H9 (cell line): ENCODE results near the gene CRYBG2. TPM values are rescaled to one million over a fixed set of nuclear protein-coding genes. Genes with fewer than 3 reads are reported as not detected.

ENCODE experiments used
- DNase-seq: peaks from one replicate; pipeline ENCODE4 v3.0.0-alpha.2; 2017
- H2AFZ ChIP-seq: one replicate; pipeline ENCODE4 v1.6.1; 2013; ENCODE audit warnings: mild to moderate bottlenecking, low read length, control low read depth, moderate library complexity
- H2AK5ac ChIP-seq: 2 replicates; pipeline ENCODE4 v1.6.1; 2013; ENCODE audit warnings: low read length, control low read depth, mixed read lengths; ENCODE audit not compliant: insufficient read length
- H2BK120ac ChIP-seq: one replicate; pipeline ENCODE4 v1.6.1; 2013; ENCODE audit warnings: low read depth, mild to moderate bottlenecking, low read length, control low read depth, inconsistent platforms; ENCODE audit not compliant: poor library complexity, severe bottlenecking
- H2BK12ac ChIP-seq: 2 replicates; pipeline ENCODE4 v1.6.1; 2013; ENCODE audit warnings: low read length, control low read depth, mixed read lengths, low read depth; ENCODE audit not compliant: insufficient read length
- H2BK15ac ChIP-seq: 2 replicates; pipeline ENCODE4 v1.6.1; 2013; ENCODE audit warnings: low read depth, low read length, control low read depth
- H2BK20ac ChIP-seq: one replicate; pipeline ENCODE4 v1.6.1; 2013; ENCODE audit warnings: low read depth, mild to moderate bottlenecking, low read length, control low read depth, inconsistent platforms; ENCODE audit not compliant: poor library complexity, severe bottlenecking
- H2BK5ac ChIP-seq: 2 replicates; pipeline ENCODE4 v1.6.1; 2013; ENCODE audit warnings: low read length, control low read depth, mixed read lengths; ENCODE audit not compliant: insufficient read length
- H3K14ac ChIP-seq: 2 replicates; pipeline ENCODE4 v1.6.1; 2013; ENCODE audit warnings: low read length, control low read depth; ENCODE audit not compliant: insufficient read depth
- H3K18ac ChIP-seq: 2 replicates; pipeline ENCODE4 v1.6.1; 2013; ENCODE audit warnings: low read depth, mild to moderate bottlenecking, mixed read lengths, low read length, control low read depth; ENCODE audit not compliant: insufficient read length
- H3K23ac ChIP-seq: 2 replicates; pipeline ENCODE4 v1.6.1; 2013; ENCODE audit warnings: low read length, control low read depth, mixed read lengths, low read depth; ENCODE audit not compliant: insufficient read length
- H3K23me2 ChIP-seq: 2 replicates; pipeline ENCODE4 v1.6.1; 2013; ENCODE audit warnings: low read depth, mild to moderate bottlenecking, mixed read lengths, low read length, control low read depth; ENCODE audit not compliant: insufficient read length, poor library complexity, severe bottlenecking
- H3K27ac ChIP-seq: 2 replicates; pipeline ENCODE4 v1.5.1; 2013; ENCODE audit warnings: low read length, control low read depth, mixed read lengths, low read depth; ENCODE audit not compliant: insufficient read length
- H3K27me3 ChIP-seq: 2 replicates; pipeline ENCODE4 v1.6.1; 2013; ENCODE audit warnings: low read length, control low read depth, inconsistent platforms; ENCODE audit not compliant: insufficient read depth
- H3K4ac ChIP-seq: 2 replicates; pipeline ENCODE4 v1.6.1; 2013; ENCODE audit warnings: low read depth, mild to moderate bottlenecking, control low read depth, inconsistent platforms, low read length, moderate library complexity
- H3K4me1 ChIP-seq: 2 replicates; pipeline ENCODE4 v1.6.1; 2013; ENCODE audit warnings: low read length, control low read depth, inconsistent platforms; ENCODE audit not compliant: insufficient read depth
- H3K4me2 ChIP-seq: 2 replicates; pipeline ENCODE4 v1.6.1; 2013; ENCODE audit warnings: low read length, control low read depth, mixed read lengths; ENCODE audit not compliant: insufficient read length, insufficient read depth
- H3K56ac ChIP-seq: 2 replicates; pipeline ENCODE4 v1.6.1; 2013; ENCODE audit warnings: low read depth, mild to moderate bottlenecking, mixed read lengths, low read length, control low read depth; ENCODE audit not compliant: insufficient read length
- H3K79me1 ChIP-seq: 2 replicates; pipeline ENCODE4 v1.6.1; 2013; ENCODE audit warnings: low read depth, mild to moderate bottlenecking, moderate library complexity, low read length, control low read depth, inconsistent platforms; ENCODE audit not compliant: insufficient read depth, poor library complexity, severe bottlenecking
- H3K79me2 ChIP-seq: 2 replicates; pipeline ENCODE4 v1.6.1; 2013; ENCODE audit warnings: low read length, control low read depth, inconsistent platforms; ENCODE audit not compliant: insufficient read depth
- H3K9ac ChIP-seq: 2 replicates; pipeline ENCODE4 v1.6.1; 2013; ENCODE audit warnings: low read length, control low read depth, mixed read lengths; ENCODE audit not compliant: insufficient read length; ENCODE audit errors: extremely low read depth
- H3K9me3 ChIP-seq: one replicate; pipeline ENCODE4 v1.6.1; 2013; ENCODE audit warnings: low read depth, low read length, inconsistent platforms; ENCODE audit not compliant: control insufficient read depth
- H3T11ph ChIP-seq: one replicate; pipeline ENCODE4 v1.6.1; 2013; ENCODE audit warnings: mild to moderate bottlenecking, low read length, control low read depth, inconsistent platforms
- H4K20me1 ChIP-seq: one replicate; pipeline ENCODE4 v1.6.1; 2013; ENCODE audit not compliant: control insufficient read depth, insufficient read length, insufficient read depth
- H4K5ac ChIP-seq: 2 replicates; pipeline ENCODE4 v1.6.1; 2013; ENCODE audit warnings: low read depth, mild to moderate bottlenecking, mixed read lengths, low read length, control low read depth; ENCODE audit not compliant: insufficient read length
- H4K8ac ChIP-seq: replicated peaks from 2 replicates; pipeline ENCODE4 v1.6.1; 2013; ENCODE audit warnings: low read length, control low read depth, mixed read lengths, low read depth; ENCODE audit not compliant: insufficient read length
- H4K91ac ChIP-seq: 2 replicates; pipeline ENCODE4 v1.6.1; 2013; ENCODE audit warnings: low read depth, mild to moderate bottlenecking, moderate library complexity, mixed read lengths, low read length, control low read depth; ENCODE audit not compliant: insufficient read length
- H3K27ac Mint-ChIP-seq, 3 experiments: 2 replicates in 2 of 3; 3 replicates in 1 of 3; pipeline ENCODE4 v1.8.0; 2020 to 2021; ENCODE audit warnings: mixed read lengths in 3 of 3, mild to moderate bottlenecking in 1 of 3, moderate library complexity in 1 of 3
- H3K27me3 Mint-ChIP-seq: 2 replicates; pipeline ENCODE4 v1.8.0; 2021; ENCODE audit warnings: low read depth, mild to moderate bottlenecking, moderate library complexity, mixed read lengths
- H3K36me3 Mint-ChIP-seq, 3 experiments: 2 replicates in 2 of 3; 3 replicates in 1 of 3; pipeline ENCODE4 v1.8.0; 2020 to 2021; ENCODE audit warnings: low read depth in 3 of 3, mixed read lengths in 3 of 3; ENCODE audit not compliant: insufficient read depth in 1 of 3
- H3K4me1 Mint-ChIP-seq, 2 experiments: 2 replicates each; pipeline ENCODE4 v1.8.0; 2020; ENCODE audit warnings: mixed read lengths in 2 of 2
- H3K4me3 Mint-ChIP-seq, 2 experiments: 2 replicates in 1 of 2; 3 replicates in 1 of 2; pipeline ENCODE4 v1.8.0; 2020 to 2021; ENCODE audit warnings: mild to moderate bottlenecking in 2 of 2, mixed read lengths in 2 of 2, moderate library complexity in 1 of 2
- H3K9me3 Mint-ChIP-seq, 2 experiments: 2 replicates in 1 of 2; 3 replicates in 1 of 2; pipeline ENCODE4 v1.8.0; 2020; ENCODE audit warnings: mild to moderate bottlenecking in 2 of 2, mixed read lengths in 2 of 2, moderate library complexity in 1 of 2
- WGBS: extraction: QIAGEN DNeasy Blood & Tissue Kit; methylation state at CpG from one replicate; pipeline ENCODE4 v1.1.7; 2013; ENCODE audit warnings: missing lambda C conversion rate, low lambda C conversion rate, mixed read lengths; ENCODE audit not compliant: insufficient read length; ENCODE audit errors: extremely low coverage; 5-methylcytosine and 5-hydroxymethylcytosine counted together
- total RNA-seq: library from RNA; stranded (reverse); gene quantifications from 2 replicates; pipeline ENCODE4 v1.2.1, GENCODE V29; 2021
- TF ChIP-seq, protein P1 (sequence below): fragments of 200-600 bp; sonication (generic); conservative IDR thresholded peaks from 3 replicates; pipeline ENCODE4 v1.8.0; 2021; ENCODE audit warnings: antibody characterized with exemption, mild to moderate bottlenecking

CRYBG2 gene
- total RNA-seq, 1 experiment from 2014 or later = 12.8 TPM

DNA sequence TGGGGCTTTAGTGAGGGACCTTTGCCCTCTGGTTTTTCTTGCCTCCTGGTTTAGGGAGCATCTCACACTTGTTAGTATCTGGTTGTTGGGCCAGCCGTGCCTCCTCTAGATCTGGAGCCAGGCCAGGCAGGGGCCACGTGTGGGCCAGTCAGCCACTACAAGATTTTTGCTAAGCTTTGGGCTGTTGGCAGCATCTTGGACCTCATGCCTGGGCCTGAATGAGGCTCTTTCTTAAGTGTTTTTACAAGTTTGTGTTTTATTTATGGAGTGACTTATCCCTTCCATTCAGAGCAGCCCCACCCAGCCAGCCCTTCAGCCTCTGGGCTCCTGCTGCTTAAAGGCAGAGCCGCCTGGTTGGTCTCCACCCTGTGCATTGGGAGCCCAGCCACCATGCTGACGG, 75.6 kb downstream of the CRYBG2 start:
- H3K36me3 Mint-ChIP-seq = peaks cover 46 to 61% (median 55%) of the 10 kb centered on the region in 3 experiments
- no peaks in the 10 kb centered on the region for H3K9me3 ChIP-seq
- H3K4me1 ChIP-seq = peaks cover 11% of the 10 kb centered on the region; the same call in 1 of the 2 replicates
- H3K23me2 ChIP-seq = peaks cover 13% of the 10 kb centered on the region
- H3K27ac Mint-ChIP-seq = peak overlapping the region in 1 of 3 experiments; percentile 69; a peak in 1 of 7 replicates
- H3K27ac ChIP-seq = no peak overlapping the region
- H4K20me1 ChIP-seq = peaks cover 2% of the 10 kb centered on the region
- no peak overlapping the region for H3K14ac ChIP-seq
- no peak overlapping the region for H2BK120ac ChIP-seq
- H2AK5ac ChIP-seq = no peak overlapping the region
- TF ChIP-seq, protein P1, sequence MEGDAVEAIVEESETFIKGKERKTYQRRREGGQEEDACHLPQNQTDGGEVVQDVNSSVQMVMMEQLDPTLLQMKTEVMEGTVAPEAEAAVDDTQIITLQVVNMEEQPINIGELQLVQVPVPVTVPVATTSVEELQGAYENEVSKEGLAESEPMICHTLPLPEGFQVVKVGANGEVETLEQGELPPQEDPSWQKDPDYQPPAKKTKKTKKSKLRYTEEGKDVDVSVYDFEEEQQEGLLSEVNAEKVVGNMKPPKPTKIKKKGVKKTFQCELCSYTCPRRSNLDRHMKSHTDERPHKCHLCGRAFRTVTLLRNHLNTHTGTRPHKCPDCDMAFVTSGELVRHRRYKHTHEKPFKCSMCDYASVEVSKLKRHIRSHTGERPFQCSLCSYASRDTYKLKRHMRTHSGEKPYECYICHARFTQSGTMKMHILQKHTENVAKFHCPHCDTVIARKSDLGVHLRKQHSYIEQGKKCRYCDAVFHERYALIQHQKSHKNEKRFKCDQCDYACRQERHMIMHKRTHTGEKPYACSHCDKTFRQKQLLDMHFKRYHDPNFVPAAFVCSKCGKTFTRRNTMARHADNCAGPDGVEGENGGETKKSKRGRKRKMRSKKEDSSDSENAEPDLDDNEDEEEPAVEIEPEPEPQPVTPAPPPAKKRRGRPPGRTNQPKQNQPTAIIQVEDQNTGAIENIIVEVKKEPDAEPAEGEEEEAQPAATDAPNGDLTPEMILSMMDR = no peak
- H3K79me2 ChIP-seq = no peaks in the 10 kb centered on the region
- no peak overlapping the region for H3K23ac ChIP-seq
- H4K8ac ChIP-seq = no peak overlapping the region
- no peak overlapping the region for H3K18ac ChIP-seq
- no CpG with 5 or more reads among the region's 4 CpGs for WGBS
- no peak overlapping the region for H3K4me2 ChIP-seq
- H3K79me1 ChIP-seq = no peaks in the 10 kb centered on the region
- no peak overlapping the region for H2BK5ac ChIP-seq
- no peak overlapping the region for H4K91ac ChIP-seq
- no peak overlapping the region for H3T11ph ChIP-seq
- no peak for DNase-seq
- H2BK12ac ChIP-seq = no peak overlapping the region
- no peak overlapping the region for H2AFZ ChIP-seq
- no peaks in the 10 kb centered on the region for H3K27me3 ChIP-seq
- no peaks in the 10 kb centered on the region for H3K9me3 Mint-ChIP-seq
- H2BK20ac ChIP-seq = no peak overlapping the region
- no peaks in the 10 kb centered on the region; the same call in 1 of the 2 replicates for H3K27me3 Mint-ChIP-seq
- no peak overlapping the region for H4K5ac ChIP-seq
- H3K9ac ChIP-seq = no peak overlapping the region
- no peak overlapping the region for H2BK15ac ChIP-seq
- no peak overlapping the region for H3K4me3 Mint-ChIP-seq
- H3K4me1 Mint-ChIP-seq = peaks cover 52 to 54% of the 10 kb centered on the region in 2 experiments
- no peak overlapping the region for H3K4ac ChIP-seq
- H3K56ac ChIP-seq = no peak overlapping the region
